T-helper 2 cell (primary cell): ENCODE measurements around the gene OSBPL10.

Experiments
- DNase-seq, 5 experiments: peaks; one replicate each; pipeline versions ENCODE4 v3.0.0 to v3.0.0-alpha.2; 2012 to 2022

Gene OSBPL10

DNA sequence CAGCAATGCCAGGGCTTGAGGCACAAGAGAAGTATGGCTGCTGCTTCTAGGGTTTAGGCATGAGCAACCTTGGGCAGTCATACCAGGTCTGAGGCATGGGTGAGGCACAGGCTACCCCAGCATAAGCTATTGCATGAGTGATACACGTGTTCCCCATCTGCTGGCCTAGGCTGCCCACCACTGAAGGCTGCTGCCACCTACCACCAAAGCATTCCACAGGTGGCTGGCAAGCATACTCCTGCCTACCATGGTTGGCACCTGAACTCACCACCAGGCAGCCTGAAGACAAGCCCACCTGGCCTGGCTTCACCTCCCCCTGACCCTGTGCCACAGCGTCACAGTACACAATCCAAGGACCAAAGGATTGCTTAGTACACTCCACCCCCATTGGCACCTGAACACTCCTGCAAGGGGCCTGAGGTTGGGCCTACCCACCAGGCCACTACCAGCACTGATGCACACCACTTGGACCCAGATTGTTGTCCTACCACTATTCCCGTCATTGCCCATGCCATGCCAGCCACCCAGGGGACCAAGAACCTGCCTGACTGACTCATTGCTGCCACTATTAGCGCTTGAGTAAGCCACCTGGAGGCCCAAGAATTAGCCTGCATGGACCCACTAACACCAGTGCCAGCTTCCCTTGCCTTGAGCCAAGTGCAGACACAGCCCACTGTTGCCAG is 332.6 kb downstream of the OSBPL10 start:
- no peak for DNase-seq

- no peak for DNase-seq
Observed at GRCh38 chr3:31645256-31645655, 335.8 kb downstream of the OSBPL10 start.

GRCh38 chr3:31639828-31640227 is 341.2 kb downstream of the OSBPL10 start:
- DNase-seq, result no peak

- peak in 2 of 5 experiments; percentile 4 to 37 for DNase-seq
Observed at GRCh38 chr3:31636694-31637442, 344.2 kb downstream of the OSBPL10 start.

DNA sequence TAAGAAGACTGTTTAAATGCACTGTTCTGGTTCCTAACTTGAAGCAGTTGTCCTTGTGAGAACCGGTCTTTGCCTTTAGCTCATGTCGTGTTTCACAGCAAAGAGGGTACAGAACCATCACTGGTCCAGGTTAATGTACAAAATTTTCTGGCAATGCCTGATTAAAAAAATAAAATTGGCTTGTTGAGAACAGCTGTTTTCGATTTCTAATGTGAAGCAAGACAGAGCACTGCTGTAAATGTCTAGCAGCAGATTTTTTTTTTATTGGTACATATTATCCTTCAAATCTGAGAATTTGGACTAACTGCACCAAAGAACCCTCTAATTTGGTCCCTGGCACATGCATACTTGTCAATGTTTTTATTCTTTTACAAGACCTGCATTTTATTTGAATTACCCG is 345.0 kb downstream of the OSBPL10 start:
- no peak for DNase-seq

GRCh38 chr3:31635545-31635944 is 345.5 kb downstream of the OSBPL10 start:
- DNase-seq, result peak in 1 of 5 experiments; percentile 66

DNA sequence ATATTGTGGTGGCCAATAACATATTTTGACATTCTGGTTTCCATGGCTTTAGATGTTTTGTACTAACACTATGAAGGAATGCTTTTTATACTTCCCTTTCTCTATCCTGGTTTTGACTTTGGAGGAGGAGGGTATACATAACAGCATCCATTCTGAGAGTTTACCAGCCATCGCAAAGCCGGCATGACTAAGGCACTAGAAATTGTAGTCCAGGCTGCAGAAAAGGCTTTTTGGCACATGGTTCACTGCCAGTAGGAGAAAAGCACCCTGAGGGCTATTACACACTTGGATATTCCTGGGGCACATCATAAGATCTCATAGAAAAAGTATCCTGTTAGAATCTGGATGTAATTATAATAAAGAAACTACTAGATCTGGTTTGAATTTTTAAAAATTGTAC is 346.6 kb downstream of the OSBPL10 start:
- DNase-seq, result no peak

GRCh38 chr3:31629054-31629453 is 352.0 kb downstream of the OSBPL10 start:
- no peak for DNase-seq

- DNase-seq, result no peak
Observed at GRCh38 chr3:31625358-31625757, 355.7 kb downstream of the OSBPL10 start.

- DNase-seq, result no peak
Observed at GRCh38 chr3:31624083-31624709, 356.9 kb downstream of the OSBPL10 start.

DNA sequence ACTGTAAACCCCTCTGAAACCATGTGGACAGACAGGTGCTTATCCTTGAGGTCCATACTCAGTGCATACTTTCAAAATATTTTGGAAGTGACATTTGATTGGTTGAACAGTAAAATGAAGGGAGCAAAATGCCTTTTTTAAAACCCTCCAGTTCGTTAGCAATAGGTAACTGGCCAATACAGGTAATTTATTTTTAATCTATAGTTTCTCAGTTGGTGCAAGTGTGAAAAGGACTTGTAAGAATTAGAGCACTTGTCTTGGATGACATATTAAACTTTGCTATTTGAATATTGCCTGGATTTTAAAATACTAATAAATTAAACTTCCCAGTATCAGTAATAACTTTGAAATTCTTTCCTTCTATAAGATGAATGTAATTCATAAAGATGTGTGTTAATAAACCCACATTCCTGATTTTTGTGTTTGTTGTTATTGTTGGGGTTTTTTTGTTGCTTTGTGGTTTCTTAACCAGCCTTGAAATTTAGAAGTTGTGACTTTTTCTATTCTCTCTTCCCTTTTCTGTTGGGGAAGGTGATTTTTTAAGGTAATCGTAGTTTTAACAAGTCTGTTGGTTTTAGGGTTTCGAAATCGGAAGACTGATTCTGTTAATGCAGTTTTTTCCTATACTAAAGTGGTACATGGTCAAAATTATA is 358.3 kb downstream of the OSBPL10 start:
- DNase-seq, result no peak

DNA sequence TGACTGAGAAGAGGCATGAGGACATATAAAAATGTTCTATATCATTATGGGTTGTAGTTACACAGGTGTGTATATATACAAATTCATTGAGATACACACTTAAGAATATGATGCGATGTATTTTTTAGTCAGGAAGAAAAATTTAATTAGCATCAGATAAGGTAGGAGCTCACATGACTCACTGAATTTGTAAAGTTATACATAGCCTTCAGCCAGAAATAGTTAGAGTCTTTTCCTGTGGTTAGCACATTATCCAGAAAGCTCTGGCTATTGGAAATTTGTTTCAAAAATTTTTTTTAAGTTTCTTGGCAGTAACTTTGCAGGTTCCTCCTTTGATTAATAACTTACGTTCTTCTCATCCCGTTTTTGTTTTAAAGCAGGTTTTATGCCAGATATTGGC is 359.7 kb downstream of the OSBPL10 start:
- DNase-seq, result no peak

DNA sequence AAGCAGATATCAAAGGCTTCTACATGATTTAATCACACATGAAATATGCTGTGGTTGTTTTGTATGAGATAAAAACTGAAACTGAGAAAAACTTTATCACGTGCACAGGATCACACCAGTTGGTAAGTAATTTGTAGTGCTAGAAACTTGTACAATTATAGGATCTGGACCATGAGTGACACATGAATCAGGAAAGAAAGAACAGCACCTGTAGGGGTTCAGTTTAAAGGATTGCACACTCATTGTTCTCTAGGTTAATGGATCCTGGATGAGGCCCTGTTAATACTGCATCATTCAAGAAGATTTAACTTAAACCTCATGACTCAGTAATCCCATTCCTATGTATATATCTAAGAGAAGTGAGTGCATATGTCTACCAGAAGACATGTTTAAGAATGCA is 360.4 kb downstream of the OSBPL10 start:
- peak in 1 of 5 experiments; percentile 46 for DNase-seq

- no peak for DNase-seq
Observed at GRCh38 chr3:31616711-31617110, 364.4 kb downstream of the OSBPL10 start.

DNA sequence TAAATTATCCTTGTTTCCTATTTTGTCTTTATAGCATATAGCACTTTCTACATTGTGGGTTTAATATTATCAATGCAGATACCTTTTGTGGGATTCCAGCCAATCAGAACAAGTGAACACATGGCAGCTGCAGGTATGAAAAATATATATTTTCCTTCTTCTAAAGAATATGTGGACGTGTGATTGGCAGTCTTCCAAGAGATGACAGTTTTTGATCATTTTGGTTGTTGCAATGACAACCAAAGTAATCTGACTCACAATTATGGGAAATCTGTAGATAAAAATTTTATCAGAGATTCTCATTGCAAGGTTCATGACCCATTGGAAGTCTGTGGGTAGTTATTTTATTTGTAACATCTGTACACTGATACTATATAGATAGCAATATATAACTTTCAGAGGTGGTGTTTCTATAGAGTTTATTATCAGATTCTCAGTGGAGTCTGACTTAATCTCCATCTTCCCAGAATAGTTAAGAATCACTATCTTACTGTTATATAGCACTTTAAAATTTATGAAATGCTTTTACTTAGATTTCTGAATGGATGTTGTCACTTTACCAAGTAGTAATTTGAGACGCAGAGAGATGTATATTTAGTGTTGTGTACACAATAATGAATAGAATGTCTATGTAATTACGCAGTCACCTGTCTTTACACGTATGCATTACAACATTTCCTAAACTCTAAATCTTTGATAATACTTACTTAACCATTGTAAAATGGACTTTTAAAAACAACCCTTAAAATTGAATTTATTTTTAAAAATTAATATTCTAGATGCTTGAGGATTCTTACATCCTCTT is 365.8 kb downstream of the OSBPL10 start:
- no peak for DNase-seq

GRCh38 chr3:31614162-31614921 is 366.7 kb downstream of the OSBPL10 start:
- DNase-seq, result no peak

GRCh38 chr3:31613654-31614053 is 367.4 kb downstream of the OSBPL10 start:
- DNase-seq, result no peak

GRCh38 chr3:31613177-31613576 is 367.9 kb downstream of the OSBPL10 start:
- DNase-seq, result no peak
